ENCODE results near the gene RHO. TPM values are rescaled to one million over a fixed set of nuclear protein-coding genes. Genes with fewer than 3 reads are reported as not detected.
A peak's percentile ranks its signal among the peaks of the same experiment; 100 is the strongest.

Gene RHO
- total and polyA plus RNA-seq, 2 experiments from 2014 or later: 0.19 TPM; not detected in 1

DNA sequence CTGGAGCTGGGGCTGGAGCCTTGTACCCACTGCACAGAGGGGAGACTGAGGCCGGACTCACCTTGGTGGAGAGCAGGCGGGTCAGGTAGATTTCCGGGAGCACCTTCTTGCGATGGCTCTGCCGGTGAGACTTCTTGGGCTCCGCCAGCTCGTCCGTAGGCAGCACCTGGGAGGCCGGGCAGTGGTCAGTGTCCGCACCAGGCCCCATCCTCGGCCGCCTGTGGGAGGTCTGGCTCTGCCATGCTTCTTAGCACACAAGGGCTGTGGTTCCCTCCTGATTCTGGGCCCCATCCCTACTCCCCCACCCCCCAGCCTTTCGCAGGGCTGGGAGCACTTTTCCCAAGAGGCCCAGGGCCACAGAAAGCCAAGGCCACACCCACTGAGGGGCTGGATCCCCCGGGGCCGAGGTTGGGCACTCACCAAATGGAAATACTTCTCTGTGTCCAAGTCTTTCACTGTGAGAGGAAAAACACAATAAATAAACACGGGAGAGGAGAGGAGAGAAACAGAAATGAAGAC is 31.9 kb downstream of the RHO start:
- H3K4me2 ChIP-seq: peak overlapping the region; percentile 68
- H3K9me3 ChIP-seq (ENCODE audit: low read depth): no peaks in the 10 kb centered on the region
- peaks cover 6% of the 10 kb centered on the region for H3K79me2 ChIP-seq
- DNase-seq (ENCODE audit: low spot score): peak; percentile 71
- peak overlapping the region; percentile 96 for H3K27ac ChIP-seq
- WGBS (ENCODE audit: low lambda C conversion rate, missing lambda C conversion rate): 74% methylated on average over 15 of the region's 16 CpGs
- H3K4me1 ChIP-seq (ENCODE audit: insufficient read depth): peaks cover 51% of the 10 kb centered on the region
- H3K27me3 ChIP-seq: no peaks in the 10 kb centered on the region
- H3K9me2 ChIP-seq (replicated peaks; ENCODE audit: insufficient read depth): no peaks in the 10 kb centered on the region
- TF ChIP-seq EZH2phosphoT487 (IDR thresholded peaks at IDR 0.05; ENCODE audit: low read depth, severe bottlenecking, unreplicated experiment) (no peak), EZH2 (IDR thresholded peaks at IDR 0.05; ENCODE audit: borderline replicate concordance) (no peak)
- TF ChIP-seq, protein P1, sequence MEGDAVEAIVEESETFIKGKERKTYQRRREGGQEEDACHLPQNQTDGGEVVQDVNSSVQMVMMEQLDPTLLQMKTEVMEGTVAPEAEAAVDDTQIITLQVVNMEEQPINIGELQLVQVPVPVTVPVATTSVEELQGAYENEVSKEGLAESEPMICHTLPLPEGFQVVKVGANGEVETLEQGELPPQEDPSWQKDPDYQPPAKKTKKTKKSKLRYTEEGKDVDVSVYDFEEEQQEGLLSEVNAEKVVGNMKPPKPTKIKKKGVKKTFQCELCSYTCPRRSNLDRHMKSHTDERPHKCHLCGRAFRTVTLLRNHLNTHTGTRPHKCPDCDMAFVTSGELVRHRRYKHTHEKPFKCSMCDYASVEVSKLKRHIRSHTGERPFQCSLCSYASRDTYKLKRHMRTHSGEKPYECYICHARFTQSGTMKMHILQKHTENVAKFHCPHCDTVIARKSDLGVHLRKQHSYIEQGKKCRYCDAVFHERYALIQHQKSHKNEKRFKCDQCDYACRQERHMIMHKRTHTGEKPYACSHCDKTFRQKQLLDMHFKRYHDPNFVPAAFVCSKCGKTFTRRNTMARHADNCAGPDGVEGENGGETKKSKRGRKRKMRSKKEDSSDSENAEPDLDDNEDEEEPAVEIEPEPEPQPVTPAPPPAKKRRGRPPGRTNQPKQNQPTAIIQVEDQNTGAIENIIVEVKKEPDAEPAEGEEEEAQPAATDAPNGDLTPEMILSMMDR (IDR thresholded peaks at IDR 0.05; ENCODE audit: poor library complexity): no peak
- H3K36me3 ChIP-seq (replicated peaks; ENCODE audit: insufficient read depth, low read depth): no peaks in the 10 kb centered on the region
- H3K4me3 ChIP-seq: no peak overlapping the region
- peak overlapping the region; percentile 26 for H2AFZ ChIP-seq
- H4K20me1 ChIP-seq (ENCODE audit: insufficient read depth, poor library complexity, severe bottlenecking): no peaks in the 10 kb centered on the region

DNA sequence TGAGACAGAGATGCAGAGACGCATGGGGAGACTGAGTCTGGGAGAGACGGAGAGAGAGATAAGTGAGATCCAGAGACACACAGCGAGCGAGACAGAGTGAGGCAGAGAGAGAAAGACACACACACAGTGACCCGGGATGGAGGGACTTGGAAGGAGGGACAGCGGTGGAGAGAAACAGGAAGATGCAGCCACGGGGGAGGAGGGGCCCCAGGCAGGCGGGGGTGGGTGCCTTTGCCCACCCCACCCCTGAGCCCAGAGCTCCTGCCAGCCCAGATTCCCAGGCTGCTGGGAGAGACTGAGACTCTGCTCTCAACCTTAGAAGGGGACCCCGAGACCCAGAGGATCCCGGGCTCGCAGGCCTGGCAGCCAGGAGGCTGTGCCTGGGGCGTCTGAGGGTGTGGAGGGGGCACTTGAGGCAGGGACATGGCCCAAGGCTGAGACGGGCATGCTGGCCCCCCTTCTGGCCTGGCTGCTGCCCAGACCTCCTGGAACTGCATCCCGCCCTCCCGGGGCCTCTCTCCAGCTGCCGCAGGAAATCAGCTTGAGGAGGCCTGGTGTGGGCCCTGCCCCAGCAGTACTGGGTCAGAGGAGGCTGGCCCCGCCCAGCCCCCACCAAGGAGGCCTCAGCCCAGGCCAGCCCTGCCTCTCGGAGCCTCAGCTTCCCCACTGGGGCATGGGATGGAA is 32.6 kb downstream of the RHO start:
- peak overlapping the region; percentile 26 for H2AFZ ChIP-seq
- no peaks in the 10 kb centered on the region for H3K27me3 ChIP-seq
- H3K36me3 ChIP-seq (replicated peaks; ENCODE audit: insufficient read depth, low read depth): no peaks in the 10 kb centered on the region
- H3K79me2 ChIP-seq: peaks cover 6% of the 10 kb centered on the region
- TF ChIP-seq EZH2phosphoT487 (IDR thresholded peaks at IDR 0.05; ENCODE audit: low read depth, severe bottlenecking, unreplicated experiment): no peak
- TF ChIP-seq, protein P1 (IDR thresholded peaks at IDR 0.05; ENCODE audit: poor library complexity): no peak
- TF ChIP-seq EZH2 (IDR thresholded peaks at IDR 0.05; ENCODE audit: borderline replicate concordance): no peak
- 44% methylated on average over 16 of the region's 18 CpGs for WGBS (ENCODE audit: low lambda C conversion rate, missing lambda C conversion rate)
- H4K20me1 ChIP-seq (ENCODE audit: insufficient read depth, poor library complexity, severe bottlenecking): no peaks in the 10 kb centered on the region
- H3K4me3 ChIP-seq: no peak overlapping the region
- H3K4me2 ChIP-seq: peak overlapping the region; percentile 68
- H3K9me2 ChIP-seq (replicated peaks; ENCODE audit: insufficient read depth): no peaks in the 10 kb centered on the region
- peak overlapping the region; percentile 96 for H3K27ac ChIP-seq
- DNase-seq (ENCODE audit: low spot score): peak; percentile 83
- peaks cover 47% of the 10 kb centered on the region for H3K4me1 ChIP-seq (ENCODE audit: insufficient read depth)
- no peaks in the 10 kb centered on the region for H3K9me3 ChIP-seq (ENCODE audit: low read depth)

DNA sequence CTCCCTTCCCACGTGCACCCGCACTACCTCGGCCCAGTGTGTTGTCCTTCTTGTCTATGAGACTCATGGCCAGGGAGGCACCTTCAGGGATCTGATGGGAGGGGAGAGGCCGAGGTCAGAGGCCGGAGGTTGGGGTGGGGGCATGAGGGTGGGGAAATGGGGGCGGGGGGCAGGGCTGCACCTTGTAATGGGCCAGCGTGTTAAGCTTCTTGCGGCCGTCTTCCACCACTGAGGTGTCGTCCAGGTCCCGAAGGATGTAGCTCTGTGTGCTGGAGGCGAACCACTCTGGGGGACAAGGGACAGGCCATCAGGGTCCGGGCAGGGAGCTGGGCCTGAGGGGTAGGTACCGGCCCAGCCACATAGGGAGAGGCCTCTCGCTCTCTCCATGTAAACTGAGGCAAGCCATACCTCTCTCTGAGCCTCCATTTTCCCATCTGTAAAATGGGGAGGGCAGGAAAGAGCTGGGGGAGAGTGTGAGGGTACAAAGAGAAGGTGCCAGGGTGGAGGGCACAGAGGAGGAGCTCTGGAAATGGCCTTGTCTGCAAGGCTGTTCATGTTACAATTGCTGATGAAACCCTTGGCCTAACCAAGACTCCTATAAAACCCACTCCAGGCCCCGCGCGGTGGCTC is 33.3 kb downstream of the RHO start:
- Histone ChIP-seq H4K20me1 (ENCODE audit: insufficient read depth, poor library complexity, severe bottlenecking) (no peaks in the 10 kb centered on the region), H3K9me2 (replicated peaks; ENCODE audit: insufficient read depth) (no peaks in the 10 kb centered on the region), H3K4me3 (no peak overlapping the region), H3K9me3 (ENCODE audit: low read depth) (no peaks in the 10 kb centered on the region), H3K27ac (peak overlapping the region; percentile 96), H3K79me2 (peaks cover 6% of the 10 kb centered on the region), H3K36me3 (replicated peaks; ENCODE audit: insufficient read depth, low read depth) (no peaks in the 10 kb centered on the region), H3K4me2 (peak overlapping the region; percentile 68), H3K4me1 (ENCODE audit: insufficient read depth) (peaks cover 47% of the 10 kb centered on the region), H2AFZ (no peak overlapping the region), H3K27me3 (no peaks in the 10 kb centered on the region)
- TF ChIP-seq, protein P1 (IDR thresholded peaks at IDR 0.05; ENCODE audit: poor library complexity): no peak
- TF ChIP-seq EZH2 (IDR thresholded peaks at IDR 0.05; ENCODE audit: borderline replicate concordance): no peak
- TF ChIP-seq EZH2phosphoT487 (IDR thresholded peaks at IDR 0.05; ENCODE audit: low read depth, severe bottlenecking, unreplicated experiment): no peak
- WGBS (ENCODE audit: low lambda C conversion rate, missing lambda C conversion rate): 94% methylated on average over 16 of the region's 18 CpGs
- no peak for DNase-seq (ENCODE audit: low spot score)
